GM21529 (cell line): ENCODE data around the gene TBRG4.

Experiments
- ATAC-seq: cut with Tn5 transposase; IDR thresholded peaks from one replicate; pipeline ENCODE4 v1.9.1; 2021; ENCODE audit not compliant: unreplicated experiment

TBRG4 gene

DNA sequence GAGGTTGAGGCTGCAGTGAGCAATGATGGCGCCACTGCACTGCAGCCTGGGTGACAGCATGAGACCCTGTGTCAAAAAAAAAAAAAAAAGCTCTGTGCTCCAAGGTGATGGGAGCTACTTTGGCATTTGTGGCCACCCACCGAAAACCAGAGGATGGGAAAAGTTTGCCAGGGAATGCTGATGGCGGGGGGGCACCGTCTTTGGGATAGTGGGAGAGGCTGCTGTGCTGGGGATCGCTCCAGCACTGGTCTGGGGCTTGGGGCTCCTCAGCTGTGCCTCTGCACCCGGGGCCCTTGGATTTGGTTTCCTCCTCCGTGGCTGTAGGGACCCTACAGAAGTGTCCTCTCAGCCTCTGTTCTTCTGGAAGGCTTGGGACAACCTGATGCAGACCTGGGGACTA lies 34.4 kb upstream of the TBRG4 start:
- no peak for ATAC-seq

DNA sequence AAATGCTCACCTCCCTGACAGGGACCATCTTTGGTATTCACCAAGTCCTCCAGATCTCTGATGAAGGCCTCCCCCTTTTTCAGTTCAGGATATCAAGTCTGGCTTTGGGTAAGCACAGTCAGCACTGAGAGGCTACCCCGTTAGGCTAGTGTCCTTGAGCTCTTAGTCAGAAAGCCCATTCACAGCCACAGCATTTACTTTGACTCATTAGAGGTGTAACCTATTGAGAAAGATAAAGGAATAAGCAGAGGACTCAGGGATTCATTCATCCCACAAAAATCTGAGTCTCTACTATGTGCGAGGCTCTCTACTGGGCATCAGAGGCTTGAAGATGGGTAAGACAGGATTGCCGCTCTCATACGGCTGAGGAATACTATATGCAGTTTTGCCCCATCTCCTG lies 32.1 kb upstream of the TBRG4 start:
- ATAC-seq = no peak

DNA sequence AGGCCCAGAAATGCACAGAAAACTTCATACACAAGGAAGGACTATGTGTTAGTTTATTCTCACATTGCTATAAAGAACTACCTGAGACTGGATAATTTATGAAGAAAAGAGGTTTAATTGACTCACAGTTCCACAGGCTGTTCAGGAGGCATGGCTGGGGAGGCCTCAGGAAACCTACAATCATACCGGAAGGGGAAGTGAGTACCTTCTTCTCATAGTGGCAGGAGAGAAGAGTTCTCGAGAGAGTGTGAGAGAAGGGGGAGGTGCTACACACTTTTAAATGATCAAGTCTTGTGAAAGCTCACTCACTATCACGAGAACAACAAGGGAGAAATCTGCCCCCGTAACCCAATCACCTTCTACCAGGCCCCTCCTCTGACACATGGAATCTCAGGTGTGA lies 29.3 kb upstream of the TBRG4 start:
- ATAC-seq = no peak

DNA sequence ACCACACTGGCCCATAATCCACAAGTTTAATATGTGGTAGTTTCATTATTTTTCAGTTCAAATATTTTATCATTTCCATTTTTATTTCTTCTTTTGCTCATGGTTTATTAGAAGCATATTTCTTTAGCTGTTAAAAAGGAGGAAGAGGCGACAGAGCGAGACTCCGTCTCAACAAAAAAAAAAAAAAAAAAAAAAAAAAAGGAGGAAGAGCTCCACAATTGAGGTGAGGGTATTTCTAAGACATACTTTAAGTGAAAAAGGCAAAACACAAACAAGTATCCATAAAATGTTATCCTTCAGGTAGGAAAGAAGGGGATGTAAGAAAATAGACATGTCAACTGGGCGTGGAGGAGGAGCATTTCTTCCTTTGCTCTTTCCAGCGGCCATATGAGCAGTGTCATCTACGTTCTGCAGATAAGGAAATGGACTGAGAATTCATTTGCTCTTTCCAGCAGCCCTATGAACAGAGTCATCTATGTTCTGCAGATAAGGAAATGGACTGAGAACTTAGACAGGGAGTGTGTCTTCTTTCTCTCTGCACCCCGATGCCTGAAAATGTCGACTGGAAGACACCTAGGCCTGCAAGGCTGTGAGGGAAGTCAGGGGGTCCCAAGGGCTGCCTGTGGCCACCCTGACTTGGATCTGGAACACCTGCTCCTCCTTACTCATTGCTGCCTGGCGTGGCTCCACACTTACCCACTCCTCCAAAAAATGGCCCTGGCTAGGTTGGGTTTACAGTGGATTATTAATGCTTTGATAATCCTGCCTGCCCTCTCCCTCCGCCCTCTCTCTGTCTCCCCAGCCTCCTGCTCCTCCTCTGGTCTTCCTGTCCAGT lies 27.2 kb upstream of the TBRG4 start:
- ATAC-seq = no peak

DNA sequence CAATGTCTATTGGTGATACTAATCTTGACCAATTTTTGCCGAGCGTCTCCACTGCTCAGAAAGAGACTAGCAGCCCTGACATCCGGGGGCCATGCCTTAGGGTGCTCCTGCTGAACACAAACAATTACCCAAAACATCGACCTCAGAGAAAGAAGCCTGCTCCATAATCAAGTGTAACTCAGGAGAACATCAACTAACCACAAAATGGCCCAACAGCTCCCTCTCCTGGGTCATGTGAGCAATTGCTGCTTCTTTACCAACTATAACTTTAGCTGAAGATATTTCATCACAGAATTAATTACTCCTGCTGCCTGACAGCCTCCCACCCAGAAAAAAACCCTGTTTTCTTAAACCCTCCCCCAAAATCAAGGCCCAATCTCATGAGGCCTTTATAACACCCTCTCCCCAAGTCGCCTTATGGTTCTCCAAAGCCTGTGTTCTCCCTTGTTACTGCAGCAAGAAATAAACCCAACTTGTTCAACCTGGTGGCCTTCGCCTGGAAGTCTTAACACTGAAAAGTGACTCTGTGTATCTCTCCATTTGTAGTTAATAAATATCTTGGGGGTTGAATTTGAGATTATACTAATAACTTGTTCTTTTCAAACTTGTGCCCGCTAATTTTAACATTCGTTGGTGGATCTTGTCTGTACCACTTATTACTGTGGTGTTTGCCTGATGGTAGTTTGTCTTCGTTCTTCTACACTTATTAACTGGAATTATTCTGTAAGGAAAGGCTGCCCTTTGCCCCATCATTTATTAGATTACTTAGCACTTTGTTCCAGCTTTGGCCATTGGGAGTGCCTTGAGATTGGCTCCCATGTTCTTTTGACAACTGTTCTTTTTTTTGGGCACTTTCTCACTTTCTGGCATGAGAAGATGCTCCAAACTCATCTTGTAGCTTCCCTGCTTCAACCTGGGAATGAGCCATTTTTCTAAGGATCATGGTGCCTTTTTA lies 24.9 kb upstream of the TBRG4 start:
- peak; percentile 65 for ATAC-seq

DNA sequence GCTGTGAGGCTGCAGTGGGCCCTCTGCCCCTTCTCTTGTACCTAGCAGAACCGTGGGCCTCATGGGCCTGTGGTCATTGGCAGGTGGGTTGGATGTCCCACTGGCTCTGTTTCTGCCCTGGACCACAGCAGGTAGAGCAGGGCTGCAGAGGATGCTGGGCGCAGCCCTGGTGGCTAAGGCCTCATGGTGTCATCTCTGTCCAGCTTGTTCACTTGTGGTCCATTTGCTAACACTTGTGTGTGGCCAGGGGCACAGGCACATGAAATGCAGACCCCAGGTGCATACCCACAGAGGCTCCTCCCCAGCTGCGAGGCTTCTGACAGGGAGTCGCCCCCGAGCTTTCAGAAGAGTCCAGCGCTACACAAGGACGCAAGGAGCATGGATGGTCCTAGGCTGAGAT lies 22.4 kb upstream of the TBRG4 start:
- ATAC-seq = no peak

DNA sequence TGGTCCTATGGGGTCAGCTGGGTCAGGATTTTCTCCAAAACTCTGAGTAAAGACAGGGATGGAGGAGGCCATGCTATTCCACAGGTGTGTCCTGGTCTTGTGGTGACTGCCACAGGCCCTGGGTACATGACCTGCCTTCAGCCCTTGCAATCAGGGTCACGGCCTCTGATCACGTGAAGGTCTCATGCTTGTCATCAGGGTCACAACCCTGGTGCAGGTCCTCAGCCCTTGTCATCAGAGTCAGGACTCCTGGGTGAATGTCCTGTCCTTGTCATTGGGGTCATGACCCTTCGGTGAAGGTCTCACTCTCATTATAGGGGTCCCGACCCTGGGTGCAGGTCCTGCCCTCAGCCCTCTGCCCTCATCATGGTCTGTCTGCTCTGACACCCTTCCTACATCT lies 21.9 kb upstream of the TBRG4 start:
- ATAC-seq = no peak

DNA sequence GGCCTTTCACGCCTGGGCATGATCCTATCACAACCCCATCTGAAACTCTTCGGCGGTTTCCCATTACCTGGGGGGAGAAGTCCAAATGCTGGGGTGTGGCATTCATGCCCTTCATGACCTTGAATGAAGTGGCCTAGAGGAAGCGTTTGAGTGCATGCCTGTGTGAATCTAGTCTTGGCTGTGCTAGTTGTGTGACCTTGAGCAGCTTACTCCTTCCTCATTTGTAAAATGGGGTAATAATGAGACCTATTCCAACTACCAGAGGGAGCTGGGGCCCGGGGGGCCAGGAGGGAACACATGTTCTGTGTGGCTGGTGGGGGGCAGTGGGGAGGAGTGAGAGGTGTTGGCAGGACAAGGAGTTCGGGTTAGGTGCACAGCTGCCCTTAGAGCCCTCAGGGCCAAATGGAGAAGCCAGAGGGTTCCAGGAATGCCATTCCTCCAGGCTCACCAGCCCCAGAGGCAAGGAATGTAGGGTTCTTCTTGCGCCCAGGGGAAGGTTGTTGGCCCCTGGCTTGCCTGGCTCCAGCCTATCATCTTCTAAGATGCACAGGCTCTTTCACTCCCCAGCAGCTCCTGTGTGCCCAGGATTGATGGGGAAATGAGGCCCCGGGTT lies 21.3 kb upstream of the TBRG4 start:
- ATAC-seq = no peak

DNA sequence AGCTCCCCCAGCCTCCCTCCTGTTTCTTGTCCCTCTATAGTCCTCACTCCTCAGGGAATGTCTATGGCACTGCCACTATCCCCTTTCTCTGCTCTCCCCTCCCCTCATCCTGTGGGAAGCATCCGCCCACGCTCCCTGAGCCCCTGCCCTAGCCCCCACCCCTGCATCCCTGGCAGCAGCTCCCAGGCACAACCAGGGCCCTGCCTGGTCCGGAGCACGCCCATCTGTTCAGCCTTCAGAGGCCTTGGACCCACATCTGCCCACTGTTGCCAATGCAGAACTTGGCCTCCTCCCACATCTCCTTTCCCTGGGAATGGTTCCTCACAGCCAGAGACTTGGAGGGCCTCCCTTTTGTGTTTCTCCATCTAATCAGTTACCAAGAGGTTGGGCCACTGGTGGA lies 20.4 kb upstream of the TBRG4 start:
- ATAC-seq = no peak

DNA sequence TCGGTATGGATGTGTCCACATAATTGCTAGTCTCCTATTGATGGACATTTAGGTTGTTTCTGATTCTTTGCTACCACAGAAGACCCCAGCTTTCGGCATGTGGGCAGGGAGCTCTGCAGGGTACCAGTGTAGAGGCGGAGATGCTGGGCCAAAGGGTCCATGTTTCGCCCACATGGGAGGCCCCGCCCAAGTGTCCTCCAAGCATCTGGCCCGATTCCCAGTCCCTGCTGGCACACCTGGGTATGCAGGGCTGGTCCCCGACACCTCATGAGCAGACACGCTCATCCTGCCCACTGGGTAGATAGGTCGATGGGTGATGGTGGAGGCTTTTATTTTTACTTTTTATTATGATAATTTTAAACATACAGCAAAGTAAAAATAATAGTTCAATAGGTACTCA lies 19.4 kb upstream of the TBRG4 start:
- ATAC-seq = no peak

DNA sequence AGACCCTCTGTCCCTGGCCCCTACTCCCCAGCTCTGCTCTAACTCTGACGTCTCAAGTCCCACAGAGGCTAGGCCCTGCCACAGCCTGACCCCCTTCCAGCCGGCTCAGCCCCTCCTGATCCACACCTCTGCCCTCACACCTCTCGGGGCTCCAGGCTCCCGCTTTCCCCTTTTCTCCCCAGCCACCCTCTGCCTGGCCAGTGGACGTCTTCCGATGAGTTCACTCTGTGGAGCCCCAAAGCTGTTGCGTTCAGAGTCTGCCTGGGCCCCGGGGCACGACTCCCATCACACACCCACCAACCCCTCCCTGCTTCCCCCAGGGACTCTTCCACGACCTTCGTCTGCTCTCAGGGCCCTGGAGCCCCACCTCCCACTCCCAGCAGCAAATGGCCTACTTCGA lies 18.4 kb upstream of the TBRG4 start:
- no peak for ATAC-seq

DNA sequence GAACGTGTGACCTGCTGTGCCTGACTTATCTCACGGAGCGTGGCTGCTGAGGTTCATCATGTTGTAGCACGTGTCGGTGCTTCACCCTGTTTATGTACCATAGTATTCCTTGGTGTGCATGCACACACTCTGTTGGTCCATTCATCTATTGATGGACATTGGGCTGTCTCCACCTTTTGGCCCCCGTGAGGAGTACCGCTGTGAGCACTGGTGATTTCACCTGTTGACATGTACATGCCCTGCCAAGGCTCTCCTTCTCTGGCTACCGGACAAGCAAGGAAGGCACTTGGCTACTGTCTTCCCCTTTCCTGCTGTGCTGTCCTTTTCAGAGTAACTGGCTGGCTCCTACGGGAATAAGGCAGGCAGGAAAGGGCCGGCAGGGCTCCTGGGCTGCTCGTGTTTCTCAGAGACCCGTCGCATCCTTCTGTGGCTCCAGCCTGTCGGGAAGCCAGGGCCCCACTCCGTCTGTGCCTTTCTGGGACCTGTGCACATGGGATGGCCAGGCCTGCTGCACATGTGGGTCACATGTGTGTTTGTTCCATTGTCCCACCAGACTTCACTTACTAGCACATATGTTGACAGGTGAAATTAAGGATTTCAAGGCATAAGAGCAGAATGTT lies 17.8 kb upstream of the TBRG4 start:
- no peak for ATAC-seq

DNA sequence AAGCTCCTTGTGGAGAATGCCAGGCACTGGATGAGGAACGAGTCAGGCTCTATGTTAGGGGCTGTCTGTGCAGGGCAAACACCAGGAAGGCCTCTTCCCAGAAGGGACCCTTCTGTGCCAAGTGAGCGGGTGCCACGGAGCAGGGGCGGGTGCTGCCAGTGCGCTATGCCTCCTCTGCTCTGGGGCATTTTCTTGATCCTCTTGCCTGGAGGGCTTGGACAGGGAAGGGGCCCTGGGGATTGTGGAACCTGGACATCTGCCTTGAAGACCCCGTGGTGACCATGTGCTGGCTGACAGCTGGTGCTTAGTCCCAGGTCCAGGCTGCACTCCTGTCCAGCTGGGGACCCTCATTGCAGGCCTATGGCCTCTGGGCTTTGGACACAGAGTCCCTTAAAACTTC lies 15.4 kb upstream of the TBRG4 start:
- no peak for ATAC-seq

DNA sequence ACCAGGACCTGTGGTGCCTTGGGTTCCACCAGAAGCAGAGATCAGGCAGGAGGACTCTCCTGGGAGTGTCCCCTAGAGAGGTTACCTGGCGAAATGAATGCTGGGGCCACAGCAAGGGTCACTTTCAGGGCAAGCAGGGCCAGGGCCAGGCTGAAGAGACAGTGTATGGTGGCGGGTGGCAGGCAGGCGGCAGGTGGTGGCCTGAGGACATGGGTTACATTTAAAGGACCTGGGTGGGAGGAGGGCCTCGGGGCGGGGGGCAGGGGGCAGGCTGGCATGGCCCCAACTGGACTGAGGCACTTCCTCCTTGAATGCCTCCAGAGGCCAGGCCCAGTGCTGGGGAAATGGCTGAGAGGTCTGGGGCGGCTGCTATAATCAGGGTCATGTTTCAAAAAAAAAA lies 14.7 kb upstream of the TBRG4 start:
- no peak for ATAC-seq

DNA sequence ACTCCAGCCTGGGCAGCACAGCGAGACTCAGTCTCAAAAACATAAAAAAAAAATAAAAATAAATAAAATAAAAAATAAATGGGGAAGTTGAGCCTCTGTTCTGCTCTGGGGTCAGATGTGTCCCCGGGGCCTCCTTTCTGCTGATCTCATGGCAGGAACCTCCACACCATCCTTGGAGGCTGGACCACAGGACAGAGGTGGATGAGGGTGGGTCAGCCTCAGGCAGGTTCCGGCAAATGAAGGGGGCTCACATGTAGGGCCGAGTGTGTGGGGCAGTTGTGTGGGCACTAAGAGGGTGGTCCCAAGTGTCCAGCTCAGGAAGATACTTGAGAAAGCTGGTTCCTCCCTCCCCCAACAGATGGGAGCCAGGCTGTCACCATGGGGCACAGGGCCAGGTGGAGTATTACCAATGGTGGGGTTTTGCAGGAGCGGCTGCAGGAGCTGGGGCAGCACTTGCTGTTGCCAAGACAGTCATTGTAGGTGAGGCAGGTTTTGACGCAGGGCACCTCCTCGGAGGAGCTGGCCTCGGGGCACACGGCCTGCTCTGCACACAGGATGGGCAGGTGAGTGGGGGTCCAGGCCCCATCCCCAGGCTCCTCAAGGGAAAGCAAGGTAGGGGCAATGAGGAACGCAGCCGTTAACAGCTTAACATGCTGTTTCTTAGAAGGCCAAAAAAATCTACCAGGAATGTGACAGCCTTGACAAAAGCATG lies 13.9 kb upstream of the TBRG4 start:
- ATAC-seq = no peak

DNA sequence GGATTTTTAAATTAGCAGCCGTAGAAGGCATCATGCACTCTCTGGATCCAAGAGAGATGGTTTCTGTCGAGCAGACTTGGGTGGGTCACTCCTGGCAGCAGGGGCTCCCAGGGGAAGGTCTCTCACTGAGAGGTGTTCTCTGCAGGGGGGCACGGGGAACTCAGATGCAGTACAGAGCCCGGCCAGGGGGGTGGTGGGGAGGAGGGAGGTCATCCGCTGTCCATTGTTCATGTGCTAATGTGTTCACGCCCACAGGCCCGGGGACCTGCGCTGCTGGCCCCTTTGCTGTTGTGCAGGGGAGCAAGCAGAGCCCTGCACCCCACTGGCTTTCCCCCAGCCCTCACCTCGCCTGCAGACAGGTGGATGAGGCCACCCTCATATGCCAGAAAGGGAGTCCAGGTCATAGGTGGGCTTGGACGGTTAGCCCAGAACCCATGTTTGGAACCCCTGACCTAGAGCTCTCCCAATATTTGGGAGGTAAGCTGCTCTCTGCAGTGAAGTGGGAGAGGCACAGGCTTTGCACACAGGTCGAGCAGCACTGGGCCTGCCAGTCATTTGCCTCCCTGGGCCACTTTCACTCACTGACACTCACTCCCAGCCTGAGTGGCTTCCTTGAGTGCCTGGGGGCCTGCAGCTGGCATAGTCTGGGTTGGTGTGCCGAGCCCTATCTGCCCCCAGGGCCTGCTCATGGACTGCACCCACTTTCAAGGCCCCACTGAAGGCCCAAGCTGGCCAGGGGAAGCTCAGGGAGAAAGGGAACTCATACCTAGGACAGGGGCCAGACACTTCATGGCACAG lies 12.6 kb upstream of the TBRG4 start:
- no peak for ATAC-seq

DNA sequence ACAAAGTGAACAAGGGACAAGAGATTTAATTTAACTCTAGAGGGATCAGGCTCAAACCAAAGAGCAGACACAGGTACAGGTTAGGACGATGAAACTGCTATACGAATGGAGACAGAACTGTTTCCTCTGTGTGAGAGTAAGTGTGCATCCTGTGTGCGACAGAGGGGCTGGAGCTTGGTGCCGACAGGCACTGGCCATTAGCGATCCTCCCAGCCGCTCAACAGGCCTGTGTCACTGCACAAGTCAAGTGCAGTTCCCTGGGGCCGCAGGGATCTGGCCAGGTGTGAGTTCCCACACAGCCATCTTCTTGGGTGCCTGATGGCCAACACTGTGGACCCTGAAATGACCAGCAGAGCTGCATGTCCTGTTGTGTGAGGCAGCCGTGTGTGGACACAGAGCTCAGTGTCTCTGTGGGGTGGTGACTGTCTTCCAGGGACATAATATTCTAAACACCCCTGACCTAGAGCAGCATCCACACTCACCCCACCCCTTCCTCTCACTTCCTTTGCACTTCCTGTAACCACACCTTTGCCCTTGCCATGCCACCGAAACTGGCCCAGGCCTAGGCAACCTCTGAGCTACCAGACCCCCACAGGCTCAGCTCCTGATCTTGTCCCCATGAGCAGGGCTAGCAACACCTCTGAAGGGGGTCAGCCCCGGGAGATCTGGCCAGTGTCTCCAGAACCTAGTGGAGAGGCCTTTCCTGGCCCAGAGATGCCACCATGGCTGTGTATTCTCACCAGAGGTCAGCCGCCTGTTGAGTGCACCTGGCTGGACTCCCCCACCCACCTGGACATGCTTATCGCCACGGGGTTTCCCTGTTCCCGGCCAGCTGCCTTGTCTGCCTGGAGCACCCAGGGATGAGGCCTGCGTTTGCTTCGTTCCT lies 11.7 kb upstream of the TBRG4 start:
- no peak for ATAC-seq

DNA sequence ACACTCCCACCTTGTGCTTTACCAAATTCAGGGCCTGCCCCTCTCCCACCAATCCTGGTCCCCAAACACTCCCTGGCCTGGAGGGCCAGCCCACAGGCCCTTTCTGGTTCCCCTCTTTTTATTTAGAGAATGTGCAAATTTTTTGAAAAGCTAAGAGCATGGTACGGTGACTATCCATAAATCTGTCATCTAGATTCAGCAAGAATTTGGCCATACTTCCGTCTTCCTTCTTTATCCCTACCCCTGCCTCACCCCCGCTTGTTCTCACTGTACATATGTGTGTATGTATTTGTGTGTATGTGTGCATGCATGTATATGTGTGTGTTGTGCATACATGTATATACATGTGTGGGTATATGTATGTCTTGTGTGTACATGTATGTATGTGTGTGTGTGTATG lies 8.1 kb upstream of the TBRG4 start:
- no peak for ATAC-seq

DNA sequence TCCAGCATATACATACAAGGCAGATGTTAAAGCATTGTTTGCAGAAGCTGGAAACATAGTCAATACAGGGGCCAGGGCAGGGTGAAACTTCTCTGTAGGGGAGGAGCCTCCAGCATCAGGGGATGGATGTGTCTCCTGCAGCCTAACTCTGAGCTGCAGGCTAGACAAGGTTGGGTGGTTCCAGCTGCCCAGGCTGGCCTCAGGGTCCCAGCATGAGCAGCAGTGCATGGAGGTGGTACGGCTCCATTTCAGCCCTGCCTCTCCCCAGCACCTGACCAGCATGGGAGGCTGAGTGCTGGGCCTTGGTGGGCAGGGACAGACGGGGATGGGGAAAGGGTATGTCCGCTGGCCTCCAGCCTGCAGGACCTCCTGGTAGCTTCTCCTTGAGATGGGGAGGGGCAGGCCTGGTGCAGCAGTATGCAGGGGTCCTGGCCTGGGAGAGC lies 7.4 kb upstream of the TBRG4 start:
- ATAC-seq = no peak
